Endometrial microvascular endothelial cells (primary cell): ENCODE data around the gene ARHGAP25. TPM values are rescaled to one million over a fixed set of nuclear protein-coding genes. Genes with fewer than 3 reads are reported as not detected.
"Not testable (repeated sequence)": the region's sequence is repeated elsewhere in the genome, so short reads cannot be mapped to it uniquely, and the experiment has no call there.

ENCODE experiments used
- in situ Hi-C: cut with HindIII; loops from 2 replicates; pipeline ENCODE4 v1.10.0; 2017; ENCODE audit warnings: low sequenced_read_pairs, low pct_unique_long_range_greater_than_20kb; ENCODE audit errors: inconsistent ontology term
- total RNA-seq: library from RNA; depleted of rRNA; stranded (reverse); fragments of >200 nt; gene quantifications from one replicate; pipeline ENCODE4 v1.2.3, GENCODE V29; 2015; ENCODE audit errors: inconsistent ontology term

ARHGAP25 gene
- total RNA-seq, 1 donor from 2014 or later = 20.5 TPM

DNA sequence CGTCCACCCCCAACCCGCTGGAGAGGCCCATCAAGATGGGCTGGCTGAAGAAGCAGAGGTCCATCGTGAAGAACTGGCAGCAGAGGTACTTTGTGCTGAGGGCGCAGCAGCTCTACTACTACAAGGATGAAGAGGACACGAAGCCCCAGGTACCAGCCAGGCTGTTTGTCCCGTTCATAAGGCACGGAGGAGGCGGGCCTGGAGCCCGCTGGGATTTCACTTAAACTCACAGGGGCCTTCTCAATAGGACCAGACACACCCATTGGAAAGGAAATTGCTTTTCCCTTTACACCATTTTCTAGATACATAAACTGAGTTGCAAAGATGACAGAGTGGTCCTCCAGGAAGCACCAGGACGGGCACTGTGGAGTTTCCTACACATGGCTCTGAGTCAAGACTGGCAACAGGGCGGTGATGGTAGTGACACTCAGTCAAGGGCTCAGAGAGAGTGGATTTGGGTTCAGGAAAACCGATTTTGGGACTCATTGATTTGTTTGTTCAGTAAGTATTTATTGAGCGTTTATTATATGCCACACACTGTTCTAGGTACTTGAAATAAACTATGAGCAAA, 40.7 kb downstream of the ARHGAP25 start:
- in situ Hi-C loops = no loop called here

- in situ Hi-C loops = no loop called here
Observed at GRCh38 chr2:68776124-68776523, 41.5 kb downstream of the ARHGAP25 start.

- in situ Hi-C loops = no loop called here
Observed at GRCh38 chr2:68779595-68779994, 45.0 kb downstream of the ARHGAP25 start.

- in situ Hi-C loops = no loop called here
Observed at GRCh38 chr2:68784188-68784587, 49.6 kb downstream of the ARHGAP25 start.

DNA sequence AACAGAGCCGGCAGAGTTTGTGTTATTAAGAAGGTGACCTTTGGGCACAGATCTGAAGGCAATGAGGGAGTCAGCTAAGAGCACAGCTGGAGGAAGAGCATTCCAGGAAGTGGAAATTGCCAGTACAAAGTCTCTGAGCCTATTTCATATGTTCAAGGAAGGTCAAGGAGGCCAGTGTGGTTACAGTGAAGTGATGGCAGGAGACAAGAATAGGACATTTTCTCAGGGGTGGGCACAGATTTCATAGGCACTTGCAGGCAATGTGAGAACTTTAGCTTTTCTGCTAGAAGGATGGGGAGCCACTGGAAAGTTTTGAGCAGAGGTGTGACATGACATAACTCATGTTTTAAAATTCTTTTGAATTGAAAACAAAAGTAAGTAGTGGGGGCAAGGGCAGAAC, 50.3 kb downstream of the ARHGAP25 start:
- in situ Hi-C loops = no loop called here

GRCh38 chr2:68787356-68787755, 52.7 kb downstream of the ARHGAP25 start:
- in situ Hi-C loops = no loop called here

DNA sequence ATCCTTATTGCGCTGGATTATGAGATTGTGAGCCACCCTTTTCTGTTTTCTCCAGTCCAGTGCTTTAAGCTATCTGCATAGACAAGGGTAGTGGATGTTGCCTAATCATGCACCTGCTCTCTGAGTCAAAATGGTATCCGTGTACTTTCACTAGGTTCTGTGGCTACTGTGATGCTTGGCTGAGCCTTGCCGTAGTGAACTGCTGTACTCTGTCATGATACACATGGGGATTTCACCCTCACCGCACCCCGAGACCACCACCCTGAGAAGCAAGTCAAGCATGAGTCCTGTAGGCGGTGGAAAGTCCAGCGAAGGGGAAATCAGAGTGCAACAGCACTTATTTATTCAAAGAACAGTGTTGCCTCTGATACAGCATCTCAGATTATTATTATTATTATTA, 55.0 kb downstream of the ARHGAP25 start:
- in situ Hi-C loops = no loop called here

- in situ Hi-C loops = no loop called here
Observed at GRCh38 chr2:68790600-68790999, 56.0 kb downstream of the ARHGAP25 start.

- in situ Hi-C loops = no loop called here
Observed at GRCh38 chr2:68791914-68792313, 57.3 kb downstream of the ARHGAP25 start.

- in situ Hi-C loops = no loop called here
Observed at GRCh38 chr2:68792751-68793150, 58.1 kb downstream of the ARHGAP25 start.

- in situ Hi-C loops = no loop called here
Observed at GRCh38 chr2:68796295-68796905, 61.8 kb downstream of the ARHGAP25 start.

- in situ Hi-C loops = no loop called here
Observed at GRCh38 chr2:68798569-68798968, 64.0 kb downstream of the ARHGAP25 start.

- in situ Hi-C loops = no loop called here
Observed at GRCh38 chr2:68799140-68800026, 64.8 kb downstream of the ARHGAP25 start.

- in situ Hi-C loops = no loop called here
Observed at GRCh38 chr2:68800027-68800401, 65.4 kb downstream of the ARHGAP25 start.

GRCh38 chr2:68800517-68800916, 65.9 kb downstream of the ARHGAP25 start:
- in situ Hi-C loops = no loop called here

- in situ Hi-C loops = not testable (repeated sequence)
Observed at GRCh38 chr2:68802161-68802560, 67.5 kb downstream of the ARHGAP25 start.

- in situ Hi-C loops = no loop called here
Observed at GRCh38 chr2:68805025-68805424, 70.4 kb downstream of the ARHGAP25 start.

DNA sequence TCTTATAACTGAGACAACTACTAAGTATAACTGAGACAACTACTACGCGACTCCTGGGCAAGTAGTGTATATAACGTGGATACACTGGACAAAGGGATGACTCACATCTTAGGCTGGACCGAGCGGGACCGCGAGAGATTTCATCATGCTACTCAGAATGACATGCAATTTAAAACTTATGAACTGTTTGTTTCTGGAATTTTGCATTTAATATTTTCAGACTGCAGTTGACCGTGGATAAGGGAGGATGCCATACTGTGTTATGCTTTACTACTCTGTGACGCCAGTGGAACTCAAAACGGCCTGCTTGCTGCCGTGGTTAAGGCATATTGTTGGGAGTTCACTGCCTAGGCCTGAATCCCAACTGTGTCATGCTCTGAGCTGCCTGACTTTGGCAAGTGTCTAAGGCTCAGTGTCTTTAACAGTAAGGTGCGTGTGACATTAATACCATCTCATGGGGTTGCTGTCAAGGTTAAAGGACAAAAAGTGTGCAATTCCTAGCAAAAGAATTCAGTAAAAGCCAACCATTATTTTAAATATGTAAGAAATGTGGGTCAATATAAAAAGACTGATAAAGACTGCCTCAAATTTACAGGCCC, 72.0 kb downstream of the ARHGAP25 start:
- in situ Hi-C loops = no loop called here

DNA sequence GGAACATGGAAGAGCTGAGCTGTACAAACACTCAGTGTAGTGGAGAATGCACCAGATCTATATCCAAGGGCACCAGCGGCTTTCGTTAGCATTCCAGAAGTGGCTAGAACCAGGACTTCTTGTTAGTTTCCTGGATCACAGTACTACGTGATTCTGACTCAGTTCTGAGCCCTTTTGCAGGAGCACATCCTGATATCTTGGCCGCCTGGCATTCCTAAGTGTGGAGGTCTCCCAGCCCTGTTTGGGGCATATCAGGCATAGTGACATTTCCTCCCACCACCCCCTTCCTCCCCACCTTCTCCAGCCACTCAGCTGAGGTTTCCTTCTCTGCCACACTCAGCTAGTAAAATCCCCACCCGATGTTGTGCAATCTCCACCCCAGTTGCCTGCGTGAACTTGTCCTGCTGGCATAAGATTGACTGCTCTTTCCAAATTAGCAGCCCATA, 73.2 kb downstream of the ARHGAP25 start:
- in situ Hi-C loops = no loop called here
